Measurements from ENCODE around the gene CERS4.
"Not testable (repeated sequence)": the region's sequence is repeated elsewhere in the genome, so short reads cannot be mapped to it uniquely, and the experiment has no call there.

- TF ChIP-seq CTCF (IDR thresholded peaks at IDR 0.05; ENCODE audit: low read depth, low read length); POLR2A (IDR thresholded peaks at IDR 0.05; ENCODE audit: extremely low read depth, insufficient read length); MAX (IDR thresholded peaks at IDR 0.05; ENCODE audit: low read depth, low read length): not testable (repeated sequence)
These were observed 55.1 kb downstream of the CERS4 start for GRCh38 chr19:8264248-8264647.

Data from NB4 (cell line).